Measurements from ENCODE around the gene CTNND2. TPM values are rescaled to one million over a fixed set of nuclear protein-coding genes. Genes with fewer than 3 reads are reported as not detected.

CTNND2 gene
- total and polyA plus RNA-seq, 10 donors: 0.93 to 51.0 (median 21.5) TPM

DNA sequence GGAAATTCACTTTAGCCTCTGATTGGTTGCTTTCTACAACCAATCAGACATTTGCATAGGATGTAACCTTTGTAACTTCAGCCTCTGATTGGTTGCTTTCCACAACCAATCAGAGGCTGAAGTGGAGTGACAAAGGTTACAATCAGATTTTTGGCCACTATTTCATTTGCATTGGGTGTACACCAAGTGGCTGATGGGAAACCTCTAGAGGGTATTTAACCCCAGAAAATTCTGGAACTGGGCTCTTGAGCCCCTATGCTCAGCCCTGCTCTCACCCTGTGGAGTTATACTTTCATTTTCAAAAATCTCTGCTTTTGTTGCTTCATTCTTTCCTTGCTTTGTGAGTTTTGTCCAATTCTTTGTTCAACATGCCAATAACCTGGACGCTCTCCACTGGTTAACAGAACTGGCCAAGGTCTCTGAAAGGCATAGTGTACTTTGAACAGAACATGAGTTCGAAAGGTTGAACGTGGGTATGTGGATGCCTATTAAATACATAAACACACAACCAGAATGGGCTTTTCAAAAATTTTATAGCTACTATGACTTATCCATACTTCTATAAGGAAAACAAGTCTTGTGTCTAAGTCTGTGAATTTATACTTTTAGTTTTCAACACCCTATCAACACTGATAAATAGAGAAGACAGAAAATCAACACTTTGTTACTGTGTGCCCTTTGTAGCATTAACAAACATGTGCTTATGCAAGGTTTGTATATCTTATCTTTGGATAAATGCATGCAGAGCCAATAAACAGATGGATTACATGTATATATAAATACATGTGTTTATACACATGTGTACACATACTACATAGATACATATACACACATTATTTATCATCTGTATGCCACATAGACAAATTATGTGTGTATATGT, 568.1 kb downstream of the CTNND2 start:
- TF ChIP-seq, protein P1, sequence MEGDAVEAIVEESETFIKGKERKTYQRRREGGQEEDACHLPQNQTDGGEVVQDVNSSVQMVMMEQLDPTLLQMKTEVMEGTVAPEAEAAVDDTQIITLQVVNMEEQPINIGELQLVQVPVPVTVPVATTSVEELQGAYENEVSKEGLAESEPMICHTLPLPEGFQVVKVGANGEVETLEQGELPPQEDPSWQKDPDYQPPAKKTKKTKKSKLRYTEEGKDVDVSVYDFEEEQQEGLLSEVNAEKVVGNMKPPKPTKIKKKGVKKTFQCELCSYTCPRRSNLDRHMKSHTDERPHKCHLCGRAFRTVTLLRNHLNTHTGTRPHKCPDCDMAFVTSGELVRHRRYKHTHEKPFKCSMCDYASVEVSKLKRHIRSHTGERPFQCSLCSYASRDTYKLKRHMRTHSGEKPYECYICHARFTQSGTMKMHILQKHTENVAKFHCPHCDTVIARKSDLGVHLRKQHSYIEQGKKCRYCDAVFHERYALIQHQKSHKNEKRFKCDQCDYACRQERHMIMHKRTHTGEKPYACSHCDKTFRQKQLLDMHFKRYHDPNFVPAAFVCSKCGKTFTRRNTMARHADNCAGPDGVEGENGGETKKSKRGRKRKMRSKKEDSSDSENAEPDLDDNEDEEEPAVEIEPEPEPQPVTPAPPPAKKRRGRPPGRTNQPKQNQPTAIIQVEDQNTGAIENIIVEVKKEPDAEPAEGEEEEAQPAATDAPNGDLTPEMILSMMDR (IDR thresholded peaks at IDR 0.05 in 8 of 11, conservative IDR thresholded peaks at IDR 0.05 in 3 of 11): no peak
- TF ChIP-seq POLR2AphosphoS5 (IDR thresholded peaks at IDR 0.05): no peak
- no peak for TF ChIP-seq POLR2A (IDR thresholded peaks at IDR 0.05)
- Histone ChIP-seq H3K27me3 (replicated peaks in 1 of 7) (no peaks in the 10 kb centered on the region), H3K27ac (no peak overlapping the region), H3K36me3 (no peaks in the 10 kb centered on the region), H3K4me1 (no peaks in the 10 kb centered on the region), H3K9me3 (no peaks in the 10 kb centered on the region), H3K4me3 (no peak overlapping the region)
- intact Hi-C loops (cut with DNase I; ENCODE audit: low total_unique reads): no loop called here
- DNase-seq: no peak
- 85 to 97% (median 91%) methylated on average over 3 of the region's 3 CpGs for WGBS, 5 donors

DNA sequence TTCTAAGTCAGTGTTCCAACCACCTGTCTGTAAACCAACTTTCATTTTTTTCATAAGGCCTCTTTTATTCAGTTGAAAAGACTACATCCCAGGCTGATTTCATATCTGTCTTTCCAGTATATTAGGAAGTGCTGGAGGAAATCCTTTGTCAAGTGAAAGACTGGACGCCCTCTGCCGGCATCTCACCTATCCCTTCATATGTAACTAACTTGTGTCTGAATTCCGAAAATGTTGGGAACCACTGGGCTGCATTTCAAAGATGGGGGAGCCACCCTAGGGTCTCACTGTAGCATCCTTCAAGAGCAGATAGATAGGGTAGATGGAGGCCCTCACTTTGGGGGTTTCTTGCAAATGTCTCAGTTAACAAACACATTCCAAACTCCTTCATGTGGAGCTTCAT, 569.8 kb downstream of the CTNND2 start:
- TF ChIP-seq POLR2AphosphoS5 (IDR thresholded peaks at IDR 0.05) (no peak), POLR2A (IDR thresholded peaks at IDR 0.05) (no peak)
- TF ChIP-seq, protein P1 (IDR thresholded peaks at IDR 0.05 in 8 of 11, conservative IDR thresholded peaks at IDR 0.05 in 3 of 11): peak in 1 of 11 experiments; percentile 15

DNA sequence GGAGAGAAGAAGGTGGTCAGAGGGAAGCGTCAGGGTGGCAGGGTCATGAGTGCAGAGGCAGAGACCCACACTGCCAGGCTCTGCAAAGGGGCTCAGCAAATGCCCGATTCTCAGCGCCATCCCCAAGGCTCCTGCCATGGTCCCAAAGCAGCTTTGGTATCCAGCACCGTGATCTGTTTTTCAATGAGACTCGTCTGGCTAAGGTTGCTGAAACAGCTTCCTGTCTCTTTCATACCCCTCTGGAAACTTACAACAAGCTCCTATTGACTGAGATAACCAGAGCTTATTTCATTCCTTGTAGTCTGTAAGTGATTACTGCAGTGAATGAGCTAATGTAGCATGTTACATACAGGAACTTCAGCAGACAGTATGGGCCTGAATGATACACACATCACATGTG, 574.6 kb downstream of the CTNND2 start:
- H3K27ac ChIP-seq: no peak overlapping the region
- no peak overlapping the region for H3K4me3 ChIP-seq
- 74 to 84% (median 80%) methylated on average over 5 of the region's 5 CpGs for WGBS, 5 donors
- no peaks in the 10 kb centered on the region for H3K4me1 ChIP-seq
- no peak for TF ChIP-seq POLR2AphosphoS5 (IDR thresholded peaks at IDR 0.05)
- TF ChIP-seq, protein P1 (IDR thresholded peaks at IDR 0.05 in 8 of 11, conservative IDR thresholded peaks at IDR 0.05 in 3 of 11): no peak
- no peaks in the 10 kb centered on the region for H3K27me3 ChIP-seq (replicated peaks in 1 of 7)
- no peak for DNase-seq
- H3K9me3 ChIP-seq: no peaks in the 10 kb centered on the region
- no peaks in the 10 kb centered on the region for H3K36me3 ChIP-seq
- intact Hi-C loops (cut with DNase I; ENCODE audit: low total_unique reads): no loop called here

More for the DNA sequence above, 569.8 kb downstream of the CTNND2 start:
- Histone ChIP-seq H3K4me1 (no peaks in the 10 kb centered on the region), H3K27ac (no peak overlapping the region), H3K36me3 (no peaks in the 10 kb centered on the region), H3K9me3 (no peaks in the 10 kb centered on the region), H3K27me3 (replicated peaks in 1 of 7) (no peaks in the 10 kb centered on the region), H3K4me3 (no peak overlapping the region)
- intact Hi-C loops (cut with DNase I; ENCODE audit: low total_unique reads): no loop called here
- WGBS, 5 donors: 63 to 84% (median 73%) methylated on average over 3 of the region's 3 CpGs
- DNase-seq: no peak

DNA sequence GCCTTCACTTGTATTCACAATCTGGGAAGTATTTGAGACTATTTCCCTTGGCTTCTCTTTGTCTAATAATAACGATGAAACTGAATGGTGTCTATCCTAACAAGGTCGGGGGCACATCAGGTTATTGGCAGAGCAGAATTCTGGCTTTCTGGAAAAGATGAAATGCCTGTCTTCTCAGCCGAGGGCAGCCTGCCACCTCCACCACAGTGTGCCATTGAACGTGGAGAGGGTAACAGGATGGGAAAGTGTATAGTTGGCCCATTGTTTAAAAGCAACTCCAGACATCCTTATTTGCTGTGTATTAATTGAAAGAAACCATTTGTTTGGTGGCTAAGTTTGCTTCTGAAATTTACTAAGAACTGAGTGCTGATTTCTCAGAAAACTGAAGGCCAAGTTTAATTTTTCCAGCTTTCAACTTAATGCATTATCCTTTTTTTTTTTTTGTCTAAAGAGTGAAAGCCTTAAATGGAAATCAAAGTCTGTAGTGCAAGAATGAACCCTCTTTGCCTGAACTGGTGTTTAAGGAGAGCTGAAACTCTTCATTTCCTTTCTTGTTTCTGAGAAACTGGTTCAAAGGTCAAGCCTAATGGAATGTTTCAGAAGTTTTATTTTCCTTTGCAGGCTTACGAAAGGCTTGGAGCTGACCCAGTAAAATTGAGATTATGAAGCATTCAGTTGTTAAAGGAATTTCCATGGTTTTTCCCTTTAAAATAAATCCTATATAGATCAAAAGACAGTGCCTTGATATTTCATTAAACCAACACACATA, 579.5 kb downstream of the CTNND2 start:
- Histone ChIP-seq H3K27ac (peak overlapping the region in 6 of 8 donors; percentile 42 to 67 (median 48)), H3K36me3 (no peaks in the 10 kb centered on the region), H3K4me3 (no peak overlapping the region), H3K27me3 (replicated peaks in 1 of 7) (no peaks in the 10 kb centered on the region), H3K9me3 (no peaks in the 10 kb centered on the region), H3K4me1 (peaks cover 0 to 16% (median 2%) of the 10 kb centered on the region in 6 donors)
- intact Hi-C loops (cut with DNase I; ENCODE audit: low total_unique reads): no loop called here
- TF ChIP-seq, protein P1 (IDR thresholded peaks at IDR 0.05 in 8 of 11, conservative IDR thresholded peaks at IDR 0.05 in 3 of 11): no peak
- TF ChIP-seq POLR2A (IDR thresholded peaks at IDR 0.05) (no peak), POLR2AphosphoS5 (IDR thresholded peaks at IDR 0.05) (no peak)
- 51 to 80% (median 70%) methylated on average over 5 of the region's 5 CpGs for WGBS, 5 donors
- DNase-seq: no peak
